HepG2 (cell line): Measurements from ENCODE around the gene GABRG3. TPM values are rescaled to one million over a fixed set of nuclear protein-coding genes. Genes with fewer than 3 reads are reported as not detected.

Experiments
- ATAC-seq: fragments of 200-7000 bp; cut with Tn5 transposase; 3 replicates; pipeline ENCODE4 v1.9.1; 2020; ENCODE audit warnings: mild to moderate bottlenecking, moderate library complexity
- BruUV-seq: library from RNA; stranded (reverse); fragments of 400-500 nt; replicated peaks from 2 replicates; lab custom pipeline; 2021; lab: Mats Ljungman, UMichigan
- CTCF ChIA-PET: fragments of 300-600 bp; formaldehyde crosslinking; extraction: SDS; loops from one replicate; lab custom pipeline; 2021; ENCODE audit warnings: low total read pairs, inconsistent platforms, low intra/inter-chr PET ratio; lab: Yijun Ruan, JAX
- POLR2A ChIA-PET: fragments of 350-600 bp; sonication (Branson Sonifier 250); formaldehyde crosslinking; loops from one replicate; lab custom pipeline; 2020; ENCODE audit warnings: antibody characterized with exemption, inconsistent platforms; lab: Yijun Ruan, JAX
- DNase-seq: peaks from one replicate; pipeline ENCODE4 v3.0.0-alpha.2; 2015; ENCODE audit warnings: low spot score
- FAIRE-seq: peaks from 3 replicates; lab custom pipeline; 2011; peaks lifted over from hg19 to GRCh38; lab: Jason Lieb, UNC
- H2AFZ ChIP-seq: one replicate; pipeline ENCODE4 v1.6.1; 2011; ENCODE audit warnings: low read length, inconsistent platforms
- H3K27ac ChIP-seq: fragments of 300-600 bp; 3 replicates; pipeline ENCODE4 v1.8.0; 2011; ENCODE audit warnings: mixed run types, mild to moderate bottlenecking, mixed read lengths, low read length, inconsistent platforms; ENCODE audit not compliant: insufficient read depth; ENCODE audit errors: extremely low read length
- H3K27me3 ChIP-seq, 2 experiments: fragments of 200-600 bp in 1 of 2; 2 replicates in 1 of 2; 3 replicates in 1 of 2; pipeline versions ENCODE4 v1.6.0 to v1.8.0; 2011; ENCODE audit warnings: low read length in 2 of 2, mild to moderate bottlenecking in 2 of 2, moderate library complexity in 2 of 2, inconsistent platforms in 1 of 2; ENCODE audit not compliant: insufficient read depth in 2 of 2, control insufficient read depth in 1 of 2
- H3K36me3 ChIP-seq, 2 experiments: fragments of 200-600 bp in 1 of 2; replicated peaks in 1 of 2; 2 replicates in 1 of 2; 3 replicates in 1 of 2; pipeline versions ENCODE4 v1.5.1 to v1.8.0; 2011; ENCODE audit warnings: low read length in 2 of 2, inconsistent platforms in 1 of 2; ENCODE audit not compliant: insufficient read depth in 2 of 2, control insufficient read depth in 1 of 2
- H3K4me1 ChIP-seq: 2 replicates; pipeline ENCODE4 v1.5.1; 2012; ENCODE audit warnings: low read length, inconsistent platforms; ENCODE audit not compliant: insufficient read depth
- H3K4me2 ChIP-seq: 2 replicates; pipeline ENCODE4 v1.6.0; 2011; ENCODE audit warnings: low read depth, low read length, inconsistent platforms
- H3K4me3 ChIP-seq, 3 experiments: fragments of 200-600 bp in 1 of 3; sonication (generic), shearing (Covaris generic) in 1 of 3; replicated peaks in 1 of 3; 2 replicates each; pipeline ENCODE4 v1.5.1; 2011 to 2016; ENCODE audit warnings: low read length in 3 of 3, inconsistent platforms in 2 of 3, low read depth in 2 of 3, mild to moderate bottlenecking in 2 of 3, control low read depth in 1 of 3, mixed read lengths in 1 of 3; ENCODE audit not compliant: insufficient read depth in 1 of 3
- H3K79me2 ChIP-seq: one replicate; pipeline ENCODE4 v1.6.1; 2011; ENCODE audit warnings: low read length, inconsistent platforms; ENCODE audit not compliant: insufficient read depth
- H3K9ac ChIP-seq: 2 replicates; pipeline ENCODE4 v1.6.0; 2011; ENCODE audit warnings: mild to moderate bottlenecking, low read depth, low read length, inconsistent platforms; ENCODE audit not compliant: insufficient read depth
- H3K9me3 ChIP-seq: 2 replicates; pipeline ENCODE4 v1.5.1; 2012; ENCODE audit warnings: mild to moderate bottlenecking, low read length
- H4K20me1 ChIP-seq: 2 replicates; pipeline ENCODE4 v1.6.0; 2011; ENCODE audit warnings: inconsistent platforms, mild to moderate bottlenecking, low read length, moderate library complexity; ENCODE audit not compliant: insufficient read depth
- TAF1 ChIP-seq: sonication (generic); formaldehyde crosslinking; IDR thresholded peaks from 2 replicates; pipeline ENCODE4 v1.4.0; 2020; ENCODE audit warnings: missing genetic modification reagents
- TGIF2 ChIP-seq: IDR thresholded peaks from 2 replicates; pipeline ENCODE4 v1.6.1; 2016; ENCODE audit warnings: control low read depth, missing compliant biosample characterization
- ZNF263 ChIP-seq: sonication (generic); formaldehyde crosslinking; IDR thresholded peaks from 2 replicates; pipeline ENCODE4 v1.4.0; 2020; ENCODE audit warnings: missing genetic modification reagents
- ZSCAN20 ChIP-seq: sonication (generic); formaldehyde crosslinking; IDR thresholded peaks from 2 replicates; pipeline ENCODE4 v1.4.0; 2020; ENCODE audit warnings: missing genetic modification reagents, mild to moderate bottlenecking, borderline replicate concordance
- WGBS: methylation state at CpG from one replicate; pipeline ENCODE4 v1.1.6; 2017; ENCODE audit warnings: low lambda C conversion rate; 5-methylcytosine and 5-hydroxymethylcytosine counted together
- in situ Hi-C: cut with HindIII; loops from 2 replicates; pipeline ENCODE4 v1.10.0; 2017; ENCODE audit warnings: low pct_unique_long_range_greater_than_20kb; ENCODE audit not compliant: extremely low pct_ligation_motif_present
- intact Hi-C: fragments of 100-400 bp; cut with micrococcal nuclease; formaldehyde crosslinking; loops from one replicate; pipeline ENCODE4 v1.10.0; 2022; ENCODE audit not compliant: unreplicated experiment
- polyA plus RNA-seq, 8 experiments: library from polyadenylated mRNA; depleted of rRNA in 3 of 8; stranded (reverse) in 7 of 8; unstranded in 1 of 8; fragments of >200 nt; fragmentation: Illumina TruSeq in 4 of 8; extraction: Trizol in 4 of 8; gene quantifications; 2 replicates each; pipeline versions ENCODE4 v1.2.1 to v1.2.3, GENCODE V29; 2011 to 2016; ENCODE audit warnings: low read depth in 4 of 8, missing spikeins in 1 of 8, mixed read lengths in 1 of 8; ENCODE audit not compliant: insufficient read depth in 1 of 8
- total RNA-seq, 5 experiments: library from RNA; depleted of rRNA; stranded (reverse); fragments of >200 nt; fragmentation: Illumina TruSeq; extraction: Trizol; gene quantifications; 2 replicates each; pipeline ENCODE4 v1.2.3, GENCODE V29; 2016; ENCODE audit warnings: low read depth in 1 of 5
- TF ChIP-seq, protein P1 (sequence below): sonication (generic); formaldehyde crosslinking; IDR thresholded peaks from 2 replicates; pipeline ENCODE4 v1.5.0; 2020; ENCODE audit warnings: missing genetic modification reagents
- TF ChIP-seq, protein P2 (sequence below), 2 experiments: fragments of 450-650 bp in 1 of 2; sonication (generic) in 1 of 2; formaldehyde crosslinking; IDR thresholded peaks; 2 replicates each; pipeline versions ENCODE4 v1.5.0 to v1.8.0; 2020 to 2022; ENCODE audit warnings: mild to moderate bottlenecking in 1 of 2, missing genetic modification reagents in 1 of 2

Gene GABRG3
- total and polyA plus RNA-seq, 2 of the 13 experiments (the other 11 are each of a cell fraction or from before 2014, with no cell fraction given): not detected

DNA sequence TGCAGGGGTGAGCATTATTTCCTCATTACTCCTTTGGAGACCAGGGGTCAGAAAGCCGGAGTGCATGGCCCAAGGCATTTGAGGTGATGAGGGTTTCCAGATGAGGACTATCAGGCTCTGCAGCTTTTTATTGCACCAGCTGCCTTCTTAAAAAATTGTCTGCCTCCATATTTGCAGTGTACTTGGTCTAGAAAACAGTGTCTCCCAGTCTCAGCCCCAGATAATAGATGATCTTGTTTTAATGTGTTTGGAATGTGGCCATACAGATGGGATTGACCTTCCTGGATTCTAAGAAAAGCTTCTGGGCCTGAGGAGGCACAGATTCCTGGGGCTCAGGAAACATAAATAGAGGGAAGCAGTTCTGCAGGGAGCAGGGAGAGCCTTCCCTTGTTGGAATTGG, 123.3 kb downstream of the GABRG3 start:
- in situ Hi-C loops (no loop called here), intact Hi-C loops (no loop called here)
- Histone ChIP-seq H3K27me3 (no peaks in the 10 kb centered on the region), H3K9me3 (peaks cover 11% of the 10 kb centered on the region; the same call in 1 of the 2 replicates), H3K9ac (no peak overlapping the region), H3K4me3 (no peak overlapping the region), H3K4me2 (no peak overlapping the region), H2AFZ (no peak overlapping the region), H3K4me1 (no peaks in the 10 kb centered on the region), H4K20me1 (no peaks in the 10 kb centered on the region), H3K79me2 (no peaks in the 10 kb centered on the region), H3K27ac (no peak overlapping the region), H3K36me3 (no peaks in the 10 kb centered on the region)
- BruUV-seq: no TSS peak
- TF ChIP-seq ZNF263 (no peak), TAF1 (CRISPR knock-in tag) (no peak), ZSCAN20 (CRISPR knock-in tag) (no peak), TGIF2 (no peak)
- TF ChIP-seq, protein P1, sequence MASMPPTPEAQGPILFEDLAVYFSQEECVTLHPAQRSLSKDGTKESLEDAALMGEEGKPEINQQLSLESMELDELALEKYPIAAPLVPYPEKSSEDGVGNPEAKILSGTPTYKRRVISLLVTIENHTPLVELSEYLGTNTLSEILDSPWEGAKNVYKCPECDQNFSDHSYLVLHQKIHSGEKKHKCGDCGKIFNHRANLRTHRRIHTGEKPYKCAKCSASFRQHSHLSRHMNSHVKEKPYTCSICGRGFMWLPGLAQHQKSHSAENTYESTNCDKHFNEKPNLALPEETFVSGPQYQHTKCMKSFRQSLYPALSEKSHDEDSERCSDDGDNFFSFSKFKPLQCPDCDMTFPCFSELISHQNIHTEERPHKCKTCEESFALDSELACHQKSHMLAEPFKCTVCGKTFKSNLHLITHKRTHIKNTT: no peak
- TF ChIP-seq, protein P2, sequence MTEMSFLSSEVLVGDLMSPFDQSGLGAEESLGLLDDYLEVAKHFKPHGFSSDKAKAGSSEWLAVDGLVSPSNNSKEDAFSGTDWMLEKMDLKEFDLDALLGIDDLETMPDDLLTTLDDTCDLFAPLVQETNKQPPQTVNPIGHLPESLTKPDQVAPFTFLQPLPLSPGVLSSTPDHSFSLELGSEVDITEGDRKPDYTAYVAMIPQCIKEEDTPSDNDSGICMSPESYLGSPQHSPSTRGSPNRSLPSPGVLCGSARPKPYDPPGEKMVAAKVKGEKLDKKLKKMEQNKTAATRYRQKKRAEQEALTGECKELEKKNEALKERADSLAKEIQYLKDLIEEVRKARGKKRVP (CRISPR knock-in tag; IDR thresholded peaks at IDR 0.05): no peak
- 60% methylated on average over 1 of the region's 1 CpG for WGBS
- ChIA-PET POLR2A (no interaction called here), CTCF (no interaction called here)
- ATAC-seq: no peak
- FAIRE-seq: no peak
- DNase-seq: no peak
